Activated CD4-positive, CD25-positive, alpha-beta regulatory T cell treated with anti-CD3 and anti-CD28 coated beads, Interleukin-2, amount 50 U/mL, for 16 hours (primary cell): ENCODE measurements around the gene TMCC1.
"Not testable (repeated sequence)": the region's sequence is repeated elsewhere in the genome, so short reads cannot be mapped to it uniquely, and the experiment has no call there.

Experiments
- DNase-seq: peaks from one replicate; pipeline ENCODE4 v3.0.0-alpha.2; 2020; ENCODE audit warnings: low read depth, low spot score

The TMCC1 gene

DNA sequence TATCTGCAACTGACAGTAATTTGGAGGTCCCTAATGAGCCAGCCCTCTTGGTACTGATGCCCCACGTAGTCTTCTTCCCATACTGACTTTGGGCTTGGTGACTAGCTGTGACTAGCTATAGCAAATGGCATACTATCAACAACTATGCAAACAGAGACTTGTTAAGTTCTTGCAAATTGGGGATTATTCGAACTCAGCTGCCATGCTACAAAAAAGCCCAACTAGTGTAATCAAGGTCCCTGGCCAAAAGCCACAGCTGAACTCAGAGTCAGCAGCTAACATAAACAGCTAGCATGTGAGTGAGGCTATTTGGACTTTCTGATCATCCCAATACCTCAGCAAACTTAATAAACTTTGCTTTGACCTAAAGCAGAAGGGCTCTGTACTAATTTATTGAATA lies 165.8 kb downstream of the TMCC1 start:
- no peak for DNase-seq

- DNase-seq: no peak
These were observed 169.8 kb downstream of the TMCC1 start for GRCh38 chr3:129723558-129724324.

DNA sequence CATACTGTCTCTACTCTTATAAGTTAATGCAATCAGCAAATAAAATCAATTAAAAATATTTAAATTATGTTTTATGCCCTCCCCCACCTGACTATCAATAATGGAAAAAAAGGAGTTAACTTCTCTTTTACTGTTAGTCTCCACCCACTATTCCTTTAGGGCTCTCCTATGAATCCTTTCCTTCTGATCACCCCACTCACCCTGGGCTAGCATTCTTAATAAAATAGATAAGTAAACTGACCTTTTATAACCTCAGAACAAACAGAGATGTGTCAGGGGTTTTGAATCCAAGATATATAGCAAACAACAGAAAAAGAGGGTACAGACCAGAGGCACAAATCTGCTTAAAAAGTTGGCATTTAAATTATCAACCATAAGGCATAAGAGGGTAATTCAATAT lies 171.0 kb downstream of the TMCC1 start:
- no peak for DNase-seq

- no peak for DNase-seq
These were observed 175.3 kb downstream of the TMCC1 start for GRCh38 chr3:129718201-129718600.

DNA sequence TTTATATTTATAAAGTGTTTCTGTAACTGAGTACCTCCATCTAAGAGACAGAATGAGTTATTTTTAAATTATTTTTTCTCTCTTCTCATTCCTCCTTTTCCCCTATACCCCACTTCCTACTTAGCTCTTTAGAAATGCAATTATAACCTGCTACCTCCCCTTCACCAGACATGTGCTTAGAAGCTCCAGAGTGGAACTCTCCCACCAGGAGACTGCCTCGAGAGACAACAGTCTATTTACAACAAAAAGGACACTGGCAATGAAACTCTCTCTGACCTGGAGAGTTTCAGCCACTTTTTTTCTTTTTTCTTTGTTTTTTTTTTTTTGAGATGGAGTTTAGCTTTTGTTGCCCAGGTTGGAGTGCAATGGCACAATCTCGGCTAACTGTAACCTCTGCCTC lies 177.7 kb downstream of the TMCC1 start:
- DNase-seq: no peak

DNA sequence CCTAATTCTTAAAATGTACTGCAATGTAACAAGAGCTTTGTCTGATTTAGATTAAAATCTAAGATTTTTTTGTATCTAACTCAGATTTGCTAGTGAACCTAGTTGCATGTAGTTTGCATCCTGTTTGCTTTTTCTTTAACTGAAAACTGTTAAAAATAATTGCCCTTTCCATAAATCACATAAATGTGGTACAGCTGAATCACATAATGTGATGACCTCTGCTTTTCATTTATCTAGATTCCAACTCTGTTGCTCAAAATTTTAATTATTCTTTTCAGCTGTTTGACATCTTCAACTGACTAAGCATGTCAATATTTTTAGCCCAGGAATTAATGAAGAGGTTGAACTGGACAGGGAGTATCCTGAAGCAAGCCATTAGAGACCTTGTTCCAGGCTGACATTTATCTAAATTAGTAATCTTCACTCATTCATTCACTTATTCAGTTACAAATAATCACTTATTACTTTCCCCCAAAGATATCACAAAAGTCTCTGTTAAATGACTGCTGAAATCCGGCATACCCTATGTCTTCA lies 185.1 kb downstream of the TMCC1 start:
- no peak for DNase-seq

- no peak for DNase-seq
These were observed 188.2 kb downstream of the TMCC1 start for GRCh38 chr3:129705274-129705673.

- no peak for DNase-seq
These were observed 189.6 kb downstream of the TMCC1 start for GRCh38 chr3:129703913-129704312.

- DNase-seq: no peak
These were observed 190.4 kb downstream of the TMCC1 start for GRCh38 chr3:129702934-129703712.

GRCh38 chr3:129701161-129701560 lies 192.3 kb downstream of the TMCC1 start:
- DNase-seq: no peak

DNA sequence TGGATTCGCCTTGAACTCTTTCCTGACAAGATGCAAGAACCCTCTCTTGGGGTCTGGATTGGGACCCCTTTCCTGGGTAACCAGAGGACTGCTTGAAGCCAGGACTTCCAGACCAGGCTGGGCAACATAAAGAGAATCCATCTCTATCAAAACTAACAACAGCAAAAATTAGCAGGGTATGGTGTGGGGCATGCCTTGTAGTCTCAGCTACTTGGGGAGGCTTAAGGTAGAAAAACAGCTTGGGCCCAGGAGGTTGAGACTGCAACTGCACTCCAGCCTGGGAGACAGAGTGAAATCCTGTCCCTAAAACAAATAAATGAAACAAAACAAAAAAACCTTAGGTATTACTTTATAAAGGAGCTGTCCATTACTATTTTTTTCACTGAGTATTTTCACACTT lies 193.9 kb downstream of the TMCC1 start:
- DNase-seq: no peak

- no peak for DNase-seq
These were observed 194.3 kb downstream of the TMCC1 start for GRCh38 chr3:129699199-129699598.

- DNase-seq: no peak
These were observed 196.1 kb downstream of the TMCC1 start for GRCh38 chr3:129697229-129697969.

GRCh38 chr3:129696430-129696829 lies 197.1 kb downstream of the TMCC1 start:
- DNase-seq: not testable (repeated sequence)

- no peak for DNase-seq
These were observed 198.3 kb downstream of the TMCC1 start for GRCh38 chr3:129695230-129695629.

DNA sequence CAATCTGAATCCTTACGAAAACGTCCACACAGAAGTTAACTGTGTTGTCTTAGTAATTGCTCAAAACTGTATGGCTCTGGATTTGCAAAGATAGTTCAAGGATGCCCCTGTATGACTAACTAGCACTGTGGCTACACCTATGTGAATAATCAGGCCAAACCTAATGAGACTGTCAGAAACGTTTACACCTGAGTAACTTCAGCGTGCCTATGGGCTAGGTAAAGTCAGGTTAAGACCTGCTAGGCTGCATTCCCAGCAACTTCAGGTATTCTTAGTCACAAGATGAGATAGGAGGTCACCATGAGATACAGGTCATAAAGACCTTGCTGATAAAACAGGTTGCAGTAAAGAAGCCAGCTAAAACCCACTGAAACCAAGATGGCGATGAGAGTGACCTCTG lies 199.3 kb downstream of the TMCC1 start:
- no peak for DNase-seq

DNA sequence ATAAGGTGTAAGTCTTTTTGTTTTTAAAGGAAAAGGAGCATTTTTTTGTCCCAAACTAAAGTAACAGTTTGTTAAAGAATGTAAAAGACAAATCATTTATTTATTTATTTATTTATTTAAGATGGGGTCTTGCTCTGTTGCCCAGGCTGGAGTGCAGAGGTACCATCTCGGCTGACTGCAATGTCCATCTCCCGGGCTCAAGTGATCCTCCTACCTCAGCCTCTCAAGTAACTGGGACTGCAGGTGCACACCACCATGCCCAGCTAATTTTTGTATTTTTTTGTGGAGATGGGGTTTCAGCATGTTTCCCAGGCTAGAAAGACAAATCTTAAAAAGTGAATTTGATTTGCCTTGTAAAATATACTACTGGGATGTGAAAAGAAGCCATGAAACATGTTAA lies 200.8 kb downstream of the TMCC1 start:
- no peak for DNase-seq

- no peak for DNase-seq
These were observed 202.5 kb downstream of the TMCC1 start for GRCh38 chr3:129690963-129691362.

DNA sequence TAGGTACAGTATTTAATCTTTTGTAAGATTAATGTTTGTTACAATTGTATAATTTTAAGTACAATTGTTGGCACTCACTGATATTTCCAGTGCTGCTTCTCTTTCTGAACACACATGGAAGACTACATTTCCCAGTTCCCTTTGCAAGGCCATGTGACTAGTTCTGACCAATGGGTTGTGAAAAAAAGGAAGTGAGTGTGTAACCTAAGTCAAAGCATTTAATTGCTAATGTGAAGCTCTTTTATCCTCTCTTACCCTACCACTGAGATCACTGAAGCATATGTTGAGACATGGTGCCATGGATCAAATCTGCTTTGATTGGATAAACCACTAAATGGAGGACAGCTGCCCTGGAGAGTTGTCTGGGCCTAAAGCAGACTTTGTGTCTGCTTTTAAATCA lies 203.1 kb downstream of the TMCC1 start:
- no peak for DNase-seq

DNA sequence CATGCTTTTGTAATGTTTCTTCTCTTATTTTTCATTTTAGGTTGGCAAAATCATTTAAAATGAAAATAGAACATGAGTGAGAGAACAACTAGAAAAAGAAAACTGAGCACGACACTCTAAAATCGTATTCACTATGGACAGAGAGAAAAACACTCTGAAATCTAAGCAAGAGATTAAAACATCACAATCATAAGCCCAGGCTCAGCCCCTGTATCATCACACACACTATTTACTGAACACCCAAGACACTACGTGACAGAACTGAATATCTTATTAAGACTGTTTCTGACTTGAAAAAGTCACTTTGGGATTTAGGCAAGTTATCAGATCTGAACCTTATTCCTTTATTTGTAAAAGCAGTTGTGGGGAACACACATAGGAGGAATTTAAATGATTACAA lies 204.5 kb downstream of the TMCC1 start:
- DNase-seq: no peak

DNA sequence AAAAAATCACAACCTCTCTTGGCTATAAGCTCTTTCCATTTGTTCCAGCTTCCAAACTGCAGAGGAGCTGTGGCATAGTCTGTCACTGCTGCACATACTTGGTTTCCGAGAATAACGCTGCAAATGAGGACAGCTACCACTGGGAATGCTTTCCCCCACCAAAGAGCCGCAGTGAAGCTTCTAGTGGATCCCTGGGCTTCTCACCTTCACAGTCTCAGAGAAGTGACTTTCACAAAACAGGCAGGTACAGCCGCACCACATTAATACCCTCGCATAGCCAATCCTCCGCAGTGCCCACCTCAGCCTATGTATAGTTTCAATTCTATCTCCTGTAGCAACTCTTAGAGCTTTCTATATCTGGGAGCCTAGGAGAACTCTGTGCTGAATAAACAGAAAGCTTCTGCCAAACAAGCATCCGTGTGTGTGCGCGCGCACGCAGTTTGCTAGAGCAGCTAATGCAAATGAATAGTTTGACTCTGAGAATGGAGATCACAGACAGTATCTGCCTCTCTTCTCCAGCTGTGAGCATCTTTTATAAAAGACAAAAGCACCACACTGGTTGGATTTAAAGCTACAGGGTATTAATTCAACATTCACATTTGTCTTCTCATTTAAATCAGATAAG lies 205.1 kb downstream of the TMCC1 start:
- no peak for DNase-seq
